ENCODE measurements around the gene RCBTB1.

Gene RCBTB1

DNA sequence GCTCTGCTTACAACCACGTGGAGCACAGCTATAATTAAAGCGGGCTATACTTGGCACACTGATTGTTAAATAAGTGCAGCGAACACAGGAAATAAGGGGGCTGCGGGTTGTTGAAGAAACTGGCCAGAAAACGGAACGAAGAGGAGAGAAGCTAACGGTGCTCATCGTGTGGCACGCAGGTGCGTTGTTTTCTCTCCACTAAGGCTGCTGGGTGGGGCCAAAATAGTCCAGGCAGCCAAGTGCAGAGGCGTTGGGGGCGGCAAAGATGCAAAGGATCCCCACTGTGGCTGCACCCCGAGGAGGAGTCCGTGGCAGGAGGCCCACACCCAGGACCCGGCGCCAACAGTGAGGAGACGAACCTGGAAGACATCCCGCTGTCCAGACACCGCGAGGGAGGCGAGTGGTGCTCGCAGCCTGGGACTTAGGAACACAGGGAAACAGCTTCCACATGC lies 34.8 kb upstream of the RCBTB1 start:
- CTCF ChIA-PET = no interaction called here
- Histone ChIP-seq H3K36me3 (ENCODE audit: control insufficient read depth in 2 of 2, insufficient read depth in 1 of 2, low read length in 2 of 2) (no peaks in the 10 kb centered on the region), H3K27ac (ENCODE audit: extremely low read depth, low read depth, low read length) (no peak overlapping the region), H3K4me1 (ENCODE audit: control insufficient read depth, insufficient read depth, low read length) (no peaks in the 10 kb centered on the region), H3K4me3 (ENCODE audit: low read depth, low read length) (no peak overlapping the region), H3K9me3 (ENCODE audit: control insufficient read depth, insufficient read depth, low read depth, low read length) (no peaks in the 10 kb centered on the region)
- TF ChIP-seq, protein P1, sequence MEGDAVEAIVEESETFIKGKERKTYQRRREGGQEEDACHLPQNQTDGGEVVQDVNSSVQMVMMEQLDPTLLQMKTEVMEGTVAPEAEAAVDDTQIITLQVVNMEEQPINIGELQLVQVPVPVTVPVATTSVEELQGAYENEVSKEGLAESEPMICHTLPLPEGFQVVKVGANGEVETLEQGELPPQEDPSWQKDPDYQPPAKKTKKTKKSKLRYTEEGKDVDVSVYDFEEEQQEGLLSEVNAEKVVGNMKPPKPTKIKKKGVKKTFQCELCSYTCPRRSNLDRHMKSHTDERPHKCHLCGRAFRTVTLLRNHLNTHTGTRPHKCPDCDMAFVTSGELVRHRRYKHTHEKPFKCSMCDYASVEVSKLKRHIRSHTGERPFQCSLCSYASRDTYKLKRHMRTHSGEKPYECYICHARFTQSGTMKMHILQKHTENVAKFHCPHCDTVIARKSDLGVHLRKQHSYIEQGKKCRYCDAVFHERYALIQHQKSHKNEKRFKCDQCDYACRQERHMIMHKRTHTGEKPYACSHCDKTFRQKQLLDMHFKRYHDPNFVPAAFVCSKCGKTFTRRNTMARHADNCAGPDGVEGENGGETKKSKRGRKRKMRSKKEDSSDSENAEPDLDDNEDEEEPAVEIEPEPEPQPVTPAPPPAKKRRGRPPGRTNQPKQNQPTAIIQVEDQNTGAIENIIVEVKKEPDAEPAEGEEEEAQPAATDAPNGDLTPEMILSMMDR (tag by site-specific recombination; IDR thresholded peaks at IDR 0.05) = no peak
- POLR2A ChIA-PET = no interaction called here

DNA sequence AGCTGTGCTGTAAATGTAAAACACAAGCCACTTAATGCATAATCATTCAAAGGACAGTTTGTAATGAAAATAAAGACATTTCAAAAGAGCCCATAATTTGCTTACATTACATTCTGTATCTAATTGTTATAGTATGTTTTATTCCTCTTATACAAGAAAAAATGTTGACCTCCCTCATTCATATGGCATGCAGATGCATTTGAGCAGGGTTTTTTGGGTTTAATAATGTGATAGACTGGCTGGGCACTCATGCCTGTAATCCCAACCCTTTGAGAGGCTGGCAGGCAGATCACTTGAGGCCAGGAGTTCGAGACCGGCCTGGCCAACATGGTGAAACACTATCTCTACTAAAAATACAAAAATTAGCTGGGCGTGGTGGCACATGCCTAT lies 31.3 kb upstream of the RCBTB1 start:
- ChIA-PET POLR2A (no interaction called here), CTCF (no interaction called here)
- no peak for TF ChIP-seq SP3 (tag by site-specific recombination; IDR thresholded peaks at IDR 0.05)
- TF ChIP-seq, protein P2, sequence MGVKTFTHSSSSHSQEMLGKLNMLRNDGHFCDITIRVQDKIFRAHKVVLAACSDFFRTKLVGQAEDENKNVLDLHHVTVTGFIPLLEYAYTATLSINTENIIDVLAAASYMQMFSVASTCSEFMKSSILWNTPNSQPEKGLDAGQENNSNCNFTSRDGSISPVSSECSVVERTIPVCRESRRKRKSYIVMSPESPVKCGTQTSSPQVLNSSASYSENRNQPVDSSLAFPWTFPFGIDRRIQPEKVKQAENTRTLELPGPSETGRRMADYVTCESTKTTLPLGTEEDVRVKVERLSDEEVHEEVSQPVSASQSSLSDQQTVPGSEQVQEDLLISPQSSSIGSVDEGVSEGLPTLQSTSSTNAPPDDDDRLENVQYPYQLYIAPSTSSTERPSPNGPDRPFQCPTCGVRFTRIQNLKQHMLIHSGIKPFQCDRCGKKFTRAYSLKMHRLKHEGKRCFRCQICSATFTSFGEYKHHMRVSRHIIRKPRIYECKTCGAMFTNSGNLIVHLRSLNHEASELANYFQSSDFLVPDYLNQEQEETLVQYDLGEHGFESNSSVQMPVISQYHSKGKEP (tag by site-specific recombination; IDR thresholded peaks at IDR 0.05) = no peak
- TF ChIP-seq ZNF223 (tag by site-specific recombination; IDR thresholded peaks at IDR 0.05) = no peak
- no peak for TF ChIP-seq ZNF24 (tag by site-specific recombination; IDR thresholded peaks at IDR 0.05)
- TF ChIP-seq, protein P3, sequence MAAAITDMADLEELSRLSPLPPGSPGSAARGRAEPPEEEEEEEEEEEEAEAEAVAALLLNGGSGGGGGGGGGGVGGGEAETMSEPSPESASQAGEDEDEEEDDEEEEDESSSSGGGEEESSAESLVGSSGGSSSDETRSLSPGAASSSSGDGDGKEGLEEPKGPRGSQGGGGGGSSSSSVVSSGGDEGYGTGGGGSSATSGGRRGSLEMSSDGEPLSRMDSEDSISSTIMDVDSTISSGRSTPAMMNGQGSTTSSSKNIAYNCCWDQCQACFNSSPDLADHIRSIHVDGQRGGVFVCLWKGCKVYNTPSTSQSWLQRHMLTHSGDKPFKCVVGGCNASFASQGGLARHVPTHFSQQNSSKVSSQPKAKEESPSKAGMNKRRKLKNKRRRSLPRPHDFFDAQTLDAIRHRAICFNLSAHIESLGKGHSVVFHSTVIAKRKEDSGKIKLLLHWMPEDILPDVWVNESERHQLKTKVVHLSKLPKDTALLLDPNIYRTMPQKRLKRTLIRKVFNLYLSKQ (tag by site-specific recombination; IDR thresholded peaks at IDR 0.05; ENCODE audit: borderline replicate concordance) = no peak
- TF ChIP-seq, protein P4, sequence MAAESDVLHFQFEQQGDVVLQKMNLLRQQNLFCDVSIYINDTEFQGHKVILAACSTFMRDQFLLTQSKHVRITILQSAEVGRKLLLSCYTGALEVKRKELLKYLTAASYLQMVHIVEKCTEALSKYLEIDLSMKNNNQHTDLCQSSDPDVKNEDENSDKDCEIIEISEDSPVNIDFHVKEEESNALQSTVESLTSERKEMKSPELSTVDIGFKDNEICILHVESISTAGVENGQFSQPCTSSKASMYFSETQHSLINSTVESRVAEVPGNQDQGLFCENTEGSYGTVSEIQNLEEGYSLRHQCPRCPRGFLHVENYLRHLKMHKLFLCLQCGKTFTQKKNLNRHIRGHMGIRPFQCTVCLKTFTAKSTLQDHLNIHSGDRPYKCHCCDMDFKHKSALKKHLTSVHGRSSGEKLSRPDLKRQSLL (tag by site-specific recombination; IDR thresholded peaks at IDR 0.05) = no peak
- TF ChIP-seq KLF10 (tag by site-specific recombination; IDR thresholded peaks at IDR 0.05) = no peak

DNA sequence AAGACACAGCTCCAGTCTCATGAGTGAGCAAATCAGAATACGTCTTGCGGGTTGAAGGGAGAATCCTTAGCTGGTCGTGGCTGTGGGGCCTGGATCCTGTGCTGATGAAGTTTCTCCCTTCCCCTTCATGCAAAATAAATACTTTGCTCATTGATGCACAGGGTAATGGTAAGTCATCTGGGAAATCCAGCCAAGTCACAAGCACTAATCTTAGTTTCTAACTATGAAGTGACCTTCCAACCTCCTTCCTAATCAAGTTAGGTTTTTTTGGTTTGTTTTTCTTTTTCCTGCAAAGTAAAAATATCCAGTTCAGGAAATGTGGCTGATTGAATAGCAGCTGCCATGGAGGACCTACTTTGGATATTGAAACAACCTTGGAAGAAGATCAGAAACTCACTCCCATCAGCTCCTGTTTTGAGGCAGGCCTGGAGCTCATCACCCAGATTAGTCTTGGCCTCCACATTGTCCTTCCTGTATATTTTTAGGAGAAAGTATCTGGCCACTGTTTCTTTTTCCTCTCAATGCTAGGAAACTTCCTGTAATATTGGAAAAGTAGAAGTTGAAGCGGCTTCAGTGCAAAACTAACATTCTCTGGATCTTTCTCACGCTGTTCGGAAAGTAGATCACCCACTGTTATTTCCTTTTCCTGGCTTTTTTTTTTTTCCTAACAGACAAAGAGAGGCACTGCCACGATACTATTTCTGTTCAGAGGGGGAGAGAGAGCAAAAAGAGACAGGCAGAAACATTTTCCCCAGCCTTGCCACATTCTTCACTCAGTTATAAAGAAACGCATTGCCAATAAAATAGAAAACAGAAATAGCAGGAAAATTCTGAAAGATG lies 30.7 kb upstream of the RCBTB1 start:
- Histone ChIP-seq H3K4me3 (ENCODE audit: low read depth, low read length) (no peak overlapping the region), H3K9me3 (ENCODE audit: control insufficient read depth, insufficient read depth, low read depth, low read length) (no peaks in the 10 kb centered on the region), H3K36me3 (ENCODE audit: control insufficient read depth in 2 of 2, insufficient read depth in 1 of 2, low read length in 2 of 2) (no peaks in the 10 kb centered on the region), H3K4me1 (ENCODE audit: control insufficient read depth, insufficient read depth, low read length) (no peaks in the 10 kb centered on the region), H3K27ac (ENCODE audit: extremely low read depth, low read depth, low read length) (no peak overlapping the region)
- ChIA-PET POLR2A (no interaction called here), CTCF (no interaction called here)
- no peak for TF ChIP-seq ZNF530 (tag by site-specific recombination; IDR thresholded peaks at IDR 0.05; ENCODE audit: low read depth)
- TF ChIP-seq ZNF132 (tag by site-specific recombination; IDR thresholded peaks at IDR 0.05; ENCODE audit: borderline replicate concordance) = no peak
- TF ChIP-seq ZNF747 (tag by site-specific recombination; IDR thresholded peaks at IDR 0.05) = no peak
- no peak for TF ChIP-seq HOXD13 (CRISPR knock-in tag; IDR thresholded peaks at IDR 0.05; ENCODE audit: borderline replicate concordance)
- TF ChIP-seq, protein P5, sequence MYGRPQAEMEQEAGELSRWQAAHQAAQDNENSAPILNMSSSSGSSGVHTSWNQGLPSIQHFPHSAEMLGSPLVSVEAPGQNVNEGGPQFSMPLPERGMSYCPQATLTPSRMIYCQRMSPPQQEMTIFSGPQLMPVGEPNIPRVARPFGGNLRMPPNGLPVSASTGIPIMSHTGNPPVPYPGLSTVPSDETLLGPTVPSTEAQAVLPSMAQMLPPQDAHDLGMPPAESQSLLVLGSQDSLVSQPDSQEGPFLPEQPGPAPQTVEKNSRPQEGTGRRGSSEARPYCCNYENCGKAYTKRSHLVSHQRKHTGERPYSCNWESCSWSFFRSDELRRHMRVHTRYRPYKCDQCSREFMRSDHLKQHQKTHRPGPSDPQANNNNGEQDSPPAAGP (tag by site-specific recombination; IDR thresholded peaks at IDR 0.05) = no peak
- TF ChIP-seq, protein P6, sequence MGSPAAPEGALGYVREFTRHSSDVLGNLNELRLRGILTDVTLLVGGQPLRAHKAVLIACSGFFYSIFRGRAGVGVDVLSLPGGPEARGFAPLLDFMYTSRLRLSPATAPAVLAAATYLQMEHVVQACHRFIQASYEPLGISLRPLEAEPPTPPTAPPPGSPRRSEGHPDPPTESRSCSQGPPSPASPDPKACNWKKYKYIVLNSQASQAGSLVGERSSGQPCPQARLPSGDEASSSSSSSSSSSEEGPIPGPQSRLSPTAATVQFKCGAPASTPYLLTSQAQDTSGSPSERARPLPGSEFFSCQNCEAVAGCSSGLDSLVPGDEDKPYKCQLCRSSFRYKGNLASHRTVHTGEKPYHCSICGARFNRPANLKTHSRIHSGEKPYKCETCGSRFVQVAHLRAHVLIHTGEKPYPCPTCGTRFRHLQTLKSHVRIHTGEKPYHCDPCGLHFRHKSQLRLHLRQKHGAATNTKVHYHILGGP (tag by site-specific recombination; IDR thresholded peaks at IDR 0.05) = no peak
- TF ChIP-seq PRDM1 (tag by site-specific recombination; IDR thresholded peaks at IDR 0.05) = no peak
- TF ChIP-seq ZNF560 (tag by site-specific recombination; IDR thresholded peaks at IDR 0.05; ENCODE audit: borderline replicate concordance) = no peak
- no peak for TF ChIP-seq ZNF561 (tag by site-specific recombination; IDR thresholded peaks at IDR 0.05; ENCODE audit: borderline replicate concordance)
- TF ChIP-seq, protein P7, sequence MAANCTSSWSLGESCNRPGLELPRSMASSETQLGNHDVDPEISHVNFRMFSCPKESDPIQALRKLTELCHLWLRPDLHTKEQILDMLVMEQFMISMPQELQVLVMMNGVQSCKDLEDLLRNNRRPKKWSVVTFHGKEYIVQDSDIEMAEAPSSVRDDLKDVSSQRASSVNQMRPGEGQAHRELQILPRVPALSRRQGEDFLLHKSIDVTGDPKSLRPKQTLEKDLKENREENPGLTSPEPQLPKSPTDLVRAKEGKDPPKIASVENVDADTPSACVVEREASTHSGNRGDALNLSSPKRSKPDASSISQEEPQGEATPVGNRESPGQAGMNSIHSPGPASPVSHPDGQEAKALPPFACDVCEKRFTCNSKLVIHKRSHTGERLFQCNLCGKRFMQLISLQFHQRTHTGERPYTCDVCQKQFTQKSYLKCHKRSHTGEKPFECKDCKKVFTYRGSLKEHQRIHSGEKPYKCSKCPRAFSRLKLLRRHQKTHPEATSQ (tag by site-specific recombination; IDR thresholded peaks at IDR 0.05) = no peak
- TF ChIP-seq TRIM28 (IDR thresholded peaks at IDR 0.05; ENCODE audit: borderline replicate concordance, low read length) = no peak
- no peak for TF ChIP-seq ZNF335 (tag by site-specific recombination; conservative IDR thresholded peaks at IDR 0.05)
- TF ChIP-seq RBAK (tag by site-specific recombination; IDR thresholded peaks at IDR 0.05) = no peak

More for the DNA sequence above, 31.3 kb upstream of the RCBTB1 start:
- H3K4me3 ChIP-seq (ENCODE audit: low read depth, low read length) = no peak overlapping the region
- no peak overlapping the region for H3K27ac ChIP-seq (ENCODE audit: extremely low read depth, low read depth, low read length)
- no peaks in the 10 kb centered on the region for H3K36me3 ChIP-seq (ENCODE audit: control insufficient read depth in 2 of 2, insufficient read depth in 1 of 2, low read length in 2 of 2)
- H3K4me1 ChIP-seq (ENCODE audit: control insufficient read depth, insufficient read depth, low read length) = no peaks in the 10 kb centered on the region
- H3K9me3 ChIP-seq (ENCODE audit: control insufficient read depth, insufficient read depth, low read depth, low read length) = no peaks in the 10 kb centered on the region

All from HEK293 (cell line).